Stimulated activated CD8-positive, alpha-beta memory T cell treated with anti-CD3 and anti-CD28 coated beads, Interleukin-7, amount 100 ng/mL, for 24 hours (primary cell): ENCODE measurements around the gene PCMTD2.

Source experiments
- DNase-seq: peaks from one replicate; pipeline ENCODE4 v3.0.0-alpha.2; 2020; ENCODE audit warnings: low read depth

PCMTD2 gene

GRCh38 chr20:64238851-64239387 lies 16.6 kb upstream of the PCMTD2 start:
- no peak for DNase-seq

- no peak for DNase-seq
Measured at GRCh38 chr20:64239449-64240242, 15.9 kb upstream of the PCMTD2 start.

- DNase-seq = no peak
Measured at GRCh38 chr20:64240243-64241015, 15.1 kb upstream of the PCMTD2 start.

GRCh38 chr20:64241061-64241460 lies 14.5 kb upstream of the PCMTD2 start:
- no peak for DNase-seq

GRCh38 chr20:64242003-64242796 lies 13.3 kb upstream of the PCMTD2 start:
- DNase-seq = no peak

- no peak for DNase-seq
Measured at GRCh38 chr20:64242797-64243475, 12.6 kb upstream of the PCMTD2 start.

- no peak for DNase-seq
Measured at GRCh38 chr20:64244281-64244805, 11.2 kb upstream of the PCMTD2 start.

GRCh38 chr20:64244870-64245603 lies 10.5 kb upstream of the PCMTD2 start:
- DNase-seq = no peak

- DNase-seq = no peak
Measured at GRCh38 chr20:64245746-64246595, 9.6 kb upstream of the PCMTD2 start.

- DNase-seq = no peak
Measured at GRCh38 chr20:64246616-64247306, 8.8 kb upstream of the PCMTD2 start.

GRCh38 chr20:64247307-64247618 lies 8.3 kb upstream of the PCMTD2 start:
- no peak for DNase-seq

GRCh38 chr20:64247970-64248841 lies 7.3 kb upstream of the PCMTD2 start:
- DNase-seq = no peak

- DNase-seq = no peak
Measured at GRCh38 chr20:64250027-64250426, 5.5 kb upstream of the PCMTD2 start.

GRCh38 chr20:64253000-64253383 lies 2.6 kb upstream of the PCMTD2 start:
- no peak for DNase-seq

- DNase-seq = no peak
Measured at GRCh38 chr20:64253443-64253842, 2.1 kb upstream of the PCMTD2 start.

- no peak for DNase-seq
Measured at GRCh38 chr20:64254156-64254555, 1.4 kb upstream of the PCMTD2 start.

GRCh38 chr20:64254571-64255360 lies 782 bp upstream of the PCMTD2 start:
- no peak for DNase-seq
